A549 (cell line): ENCODE measurements around the gene HSPB7.

Source experiments
- EP300 ChIP-seq, 2 experiments: fragments of >200 bp; sonication (Bioruptor Twin); formaldehyde crosslinking; IDR thresholded peaks; 2 replicates in 1 of 2; 3 replicates in 1 of 2; pipeline ENCODE4 v1.6.1; 2016 to 2017
- HOXA7 ChIP-seq: fragments of 250-450 bp; sonication (Bioruptor Pico); IDR thresholded peaks from 2 replicates; pipeline ENCODE4 v1.5.0; 2020; ENCODE audit warnings: mild to moderate bottlenecking, moderate library complexity
- MAFK ChIP-seq: fragments of 450-650 bp; IDR thresholded peaks from 2 replicates; pipeline ENCODE4 v1.6.1; 2014; ENCODE audit not compliant: partially characterized antibody
- MAX ChIP-seq: IDR thresholded peaks from 2 replicates; pipeline ENCODE4 v1.6.1; 2012
- NFE2L2 ChIP-seq: fragments of 150-350 bp; conservative IDR thresholded peaks from 2 replicates; pipeline ENCODE4 v1.6.1; 2014; ENCODE audit warnings: low read length
- NPAS2 ChIP-seq: fragments of 250-450 bp; sonication (Bioruptor Pico); IDR thresholded peaks from 2 replicates; pipeline ENCODE4 v1.8.0; 2022; ENCODE audit warnings: mild to moderate bottlenecking, moderate library complexity, borderline replicate concordance
- POLR2A ChIP-seq: IDR thresholded peaks from 2 replicates; pipeline ENCODE4 v1.6.1; 2012; ENCODE audit warnings: mild to moderate bottlenecking, low read length
- RAD21 ChIP-seq, 2 experiments: fragments of >200 bp in 1 of 2; sonication (Bioruptor Twin) in 1 of 2; formaldehyde crosslinking in 1 of 2; IDR thresholded peaks in 1 of 2; conservative IDR thresholded peaks in 1 of 2; 2 replicates in 1 of 2; 3 replicates in 1 of 2; pipeline ENCODE4 v1.6.1; 2012 to 2018; ENCODE audit warnings: inconsistent platforms in 1 of 2
- RCOR1 ChIP-seq: fragments of 150-350 bp; IDR thresholded peaks from 2 replicates; pipeline ENCODE4 v1.6.1; 2014; ENCODE audit warnings: antibody characterized with exemption, low read length, low read depth
- SMC3 ChIP-seq: fragments of >200 bp; sonication (Bioruptor Twin); formaldehyde crosslinking; IDR thresholded peaks from 3 replicates; pipeline ENCODE4 v1.6.1; 2018; ENCODE audit warnings: inconsistent platforms
- ZSCAN20 ChIP-seq: fragments of 250-450 bp; sonication (Bioruptor Pico); IDR thresholded peaks from 2 replicates; pipeline ENCODE4 v1.8.0; 2022; ENCODE audit warnings: mild to moderate bottlenecking, moderate library complexity
- TF ChIP-seq, protein P1 (sequence below): fragments of >200 bp; sonication (Bioruptor Twin); formaldehyde crosslinking; IDR thresholded peaks from 3 replicates; pipeline ENCODE4 v1.5.1; 2016
- TF ChIP-seq, protein P2 (sequence below): fragments of 250-450 bp; sonication (Bioruptor Pico); IDR thresholded peaks from 2 replicates; pipeline ENCODE4 v1.5.0; 2021; ENCODE audit warnings: mild to moderate bottlenecking, moderate library complexity, borderline replicate concordance
- TF ChIP-seq, protein P3 (sequence below): fragments of >200 bp; sonication (Bioruptor Twin); formaldehyde crosslinking; IDR thresholded peaks from 2 replicates; pipeline ENCODE4 v1.6.1; 2016

DNA sequence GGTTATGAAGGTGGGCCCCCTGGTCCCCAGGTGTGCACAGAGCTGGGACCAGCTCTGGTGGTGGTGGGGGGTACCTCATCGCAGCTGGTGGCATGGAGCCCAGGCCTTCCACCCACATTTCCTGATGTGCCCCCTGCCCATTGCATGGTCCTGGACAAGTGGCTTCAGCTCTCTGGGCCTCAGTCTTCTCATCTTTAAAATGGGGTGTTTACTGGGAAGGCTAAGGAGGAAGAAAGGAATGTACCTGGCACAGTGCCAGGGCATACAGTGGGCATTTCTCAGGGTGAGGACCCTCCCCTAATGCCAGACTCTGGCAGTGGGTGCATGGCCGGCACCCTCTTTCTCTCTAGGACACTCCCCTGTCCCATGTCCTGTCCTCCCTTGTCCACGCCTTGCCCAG is 33.2 kb upstream of the HSPB7 start:
- TF ChIP-seq, protein P1, sequence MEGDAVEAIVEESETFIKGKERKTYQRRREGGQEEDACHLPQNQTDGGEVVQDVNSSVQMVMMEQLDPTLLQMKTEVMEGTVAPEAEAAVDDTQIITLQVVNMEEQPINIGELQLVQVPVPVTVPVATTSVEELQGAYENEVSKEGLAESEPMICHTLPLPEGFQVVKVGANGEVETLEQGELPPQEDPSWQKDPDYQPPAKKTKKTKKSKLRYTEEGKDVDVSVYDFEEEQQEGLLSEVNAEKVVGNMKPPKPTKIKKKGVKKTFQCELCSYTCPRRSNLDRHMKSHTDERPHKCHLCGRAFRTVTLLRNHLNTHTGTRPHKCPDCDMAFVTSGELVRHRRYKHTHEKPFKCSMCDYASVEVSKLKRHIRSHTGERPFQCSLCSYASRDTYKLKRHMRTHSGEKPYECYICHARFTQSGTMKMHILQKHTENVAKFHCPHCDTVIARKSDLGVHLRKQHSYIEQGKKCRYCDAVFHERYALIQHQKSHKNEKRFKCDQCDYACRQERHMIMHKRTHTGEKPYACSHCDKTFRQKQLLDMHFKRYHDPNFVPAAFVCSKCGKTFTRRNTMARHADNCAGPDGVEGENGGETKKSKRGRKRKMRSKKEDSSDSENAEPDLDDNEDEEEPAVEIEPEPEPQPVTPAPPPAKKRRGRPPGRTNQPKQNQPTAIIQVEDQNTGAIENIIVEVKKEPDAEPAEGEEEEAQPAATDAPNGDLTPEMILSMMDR: no peak
- TF ChIP-seq EP300 (IDR thresholded peaks at IDR 0.05) (no peak), HOXA7 (CRISPR knock-in tag) (no peak), POLR2A (no peak), NFE2L2 (no peak), SMC3 (no peak), MAX (no peak), RAD21 (conservative IDR thresholded peaks at IDR 0.05 in 1 of 2, IDR thresholded peaks at IDR 0.05 in 1 of 2) (no peak), MAFK (no peak), RCOR1 (no peak), ZSCAN20 (CRISPR knock-in tag) (no peak), NPAS2 (no peak)
- TF ChIP-seq, protein P2, sequence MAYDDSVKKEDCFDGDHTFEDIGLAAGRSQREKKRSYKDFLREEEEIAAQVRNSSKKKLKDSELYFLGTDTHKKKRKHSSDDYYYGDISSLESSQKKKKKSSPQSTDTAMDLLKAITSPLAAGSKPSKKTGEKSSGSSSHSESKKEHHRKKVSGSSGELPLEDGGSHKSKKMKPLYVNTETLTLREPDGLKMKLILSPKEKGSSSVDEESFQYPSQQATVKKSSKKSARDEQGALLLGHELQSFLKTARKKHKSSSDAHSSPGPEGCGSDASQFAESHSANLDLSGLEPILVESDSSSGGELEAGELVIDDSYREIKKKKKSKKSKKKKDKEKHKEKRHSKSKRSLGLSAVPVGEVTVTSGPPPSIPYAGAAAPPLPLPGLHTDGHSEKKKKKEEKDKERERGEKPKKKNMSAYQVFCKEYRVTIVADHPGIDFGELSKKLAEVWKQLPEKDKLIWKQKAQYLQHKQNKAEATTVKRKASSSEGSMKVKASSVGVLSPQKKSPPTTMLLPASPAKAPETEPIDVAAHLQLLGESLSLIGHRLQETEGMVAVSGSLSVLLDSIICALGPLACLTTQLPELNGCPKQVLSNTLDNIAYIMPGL: no peak
- TF ChIP-seq, protein P3, sequence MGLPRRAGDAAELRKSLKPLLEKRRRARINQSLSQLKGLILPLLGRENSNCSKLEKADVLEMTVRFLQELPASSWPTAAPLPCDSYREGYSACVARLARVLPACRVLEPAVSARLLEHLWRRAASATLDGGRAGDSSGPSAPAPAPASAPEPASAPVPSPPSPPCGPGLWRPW: no peak
